Prostate gland (tissue), 2 donors: Measurements from ENCODE around the gene ZNF582. TPM values are rescaled to one million over a fixed set of nuclear protein-coding genes. Genes with fewer than 3 reads are reported as not detected.

Experiments
- DNase-seq: peaks from one replicate; pipeline ENCODE4 v3.0.0-alpha.2; 2019; ENCODE audit warnings: low spot score
- H3K27ac ChIP-seq, 2 donors: fragments of 200-600 bp; sonication (generic); 2 replicates each; pipeline ENCODE4 v1.5.1; 2017 to 2019
- H3K27me3 ChIP-seq: fragments of 200-600 bp; sonication (generic); replicated peaks from 2 replicates; pipeline ENCODE4 v1.5.1; 2019; ENCODE audit not compliant: insufficient read depth
- H3K36me3 ChIP-seq, 2 donors: fragments of 200-600 bp; sonication (generic); 1 replicate in 1 of 2; 2 replicates in 1 of 2; pipeline versions ENCODE4 v1.5.1 to v1.8.1; 2017 to 2019
- H3K4me1 ChIP-seq: fragments of 200-600 bp; sonication (generic); replicated peaks from 2 replicates; pipeline ENCODE4 v1.5.1; 2019
- H3K4me3 ChIP-seq, 2 donors: fragments of 200-600 bp; sonication (generic); 2 replicates each; pipeline ENCODE4 v1.5.1; 2017 to 2019
- H3K9me3 ChIP-seq: fragments of 200-600 bp; sonication (generic); 2 replicates; pipeline ENCODE4 v1.5.1; 2017
- POLR2A ChIP-seq: fragments of 450-650 bp; IDR thresholded peaks from one replicate; pipeline ENCODE4 v1.6.1; 2016; ENCODE audit warnings: antibody characterized with exemption, mild to moderate bottlenecking
- POLR2AphosphoS5 ChIP-seq: sonication (generic); formaldehyde crosslinking; IDR thresholded peaks from one replicate; pipeline ENCODE4 v1.6.1; 2017; ENCODE audit warnings: antibody characterized with exemption
- WGBS: methylation state at CpG from one replicate; pipeline ENCODE4 v1.1.5; 2018; 5-methylcytosine and 5-hydroxymethylcytosine counted together
- intact Hi-C: fragments of 100-400 bp; cut with DNase I; formaldehyde crosslinking; loops from one replicate; pipeline ENCODE4 v1.14.2; 2022
- total RNA-seq, 2 donors: library from RNA; depleted of rRNA; stranded (reverse); fragments of >200 nt; gene quantifications; one replicate each; pipeline ENCODE4 v1.1.0, GENCODE V29; 2016
- TF ChIP-seq, protein P1 (sequence below), 4 experiments: fragments of 200-600 bp in 2 of 4; fragments of 450-650 bp in 2 of 4; sonication (generic) in 2 of 4; IDR thresholded peaks; 1 replicate in 3 of 4; 2 replicates in 1 of 4; pipeline ENCODE4 v1.5.1; 2016 to 2019; ENCODE audit warnings: antibody characterized with exemption in 4 of 4, mild to moderate bottlenecking in 2 of 4, moderate library complexity in 2 of 4

ZNF582 gene
- total RNA-seq, 2 donors from 2014 or later = 6.4 to 12.4 TPM

GRCh38 chr19:56400485-56400884 is 7.2 kb upstream of the ZNF582 start:
- 98% methylated on average over 4 of the region's 4 CpGs for WGBS
- H3K4me1 ChIP-seq = no peaks in the 10 kb centered on the region

GRCh38 chr19:56398809-56399208 is 5.5 kb upstream of the ZNF582 start:
- no peaks in the 10 kb centered on the region for H3K9me3 ChIP-seq
- WGBS = 89% methylated on average over 5 of the region's 5 CpGs
- H3K4me3 ChIP-seq = no peak overlapping the region
- no peak overlapping the region for H3K27ac ChIP-seq
- H3K4me1 ChIP-seq = no peaks in the 10 kb centered on the region
- intact Hi-C loops = no loop called here
- H3K27me3 ChIP-seq = no peaks in the 10 kb centered on the region
- no peak for DNase-seq
- H3K36me3 ChIP-seq = no peaks in the 10 kb centered on the region
- TF ChIP-seq POLR2AphosphoS5 (no peak), POLR2A (no peak)
- TF ChIP-seq, protein P1, sequence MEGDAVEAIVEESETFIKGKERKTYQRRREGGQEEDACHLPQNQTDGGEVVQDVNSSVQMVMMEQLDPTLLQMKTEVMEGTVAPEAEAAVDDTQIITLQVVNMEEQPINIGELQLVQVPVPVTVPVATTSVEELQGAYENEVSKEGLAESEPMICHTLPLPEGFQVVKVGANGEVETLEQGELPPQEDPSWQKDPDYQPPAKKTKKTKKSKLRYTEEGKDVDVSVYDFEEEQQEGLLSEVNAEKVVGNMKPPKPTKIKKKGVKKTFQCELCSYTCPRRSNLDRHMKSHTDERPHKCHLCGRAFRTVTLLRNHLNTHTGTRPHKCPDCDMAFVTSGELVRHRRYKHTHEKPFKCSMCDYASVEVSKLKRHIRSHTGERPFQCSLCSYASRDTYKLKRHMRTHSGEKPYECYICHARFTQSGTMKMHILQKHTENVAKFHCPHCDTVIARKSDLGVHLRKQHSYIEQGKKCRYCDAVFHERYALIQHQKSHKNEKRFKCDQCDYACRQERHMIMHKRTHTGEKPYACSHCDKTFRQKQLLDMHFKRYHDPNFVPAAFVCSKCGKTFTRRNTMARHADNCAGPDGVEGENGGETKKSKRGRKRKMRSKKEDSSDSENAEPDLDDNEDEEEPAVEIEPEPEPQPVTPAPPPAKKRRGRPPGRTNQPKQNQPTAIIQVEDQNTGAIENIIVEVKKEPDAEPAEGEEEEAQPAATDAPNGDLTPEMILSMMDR (IDR thresholded peaks at IDR 0.05) = no peak

More at GRCh38 chr19:56400485-56400884, 7.2 kb upstream of the ZNF582 start:
- Histone ChIP-seq H3K27ac (no peak overlapping the region), H3K27me3 (no peaks in the 10 kb centered on the region), H3K4me3 (no peak overlapping the region), H3K36me3 (no peaks in the 10 kb centered on the region), H3K9me3 (no peaks in the 10 kb centered on the region)
- TF ChIP-seq POLR2AphosphoS5 (no peak), POLR2A (no peak)
- TF ChIP-seq, protein P1 (IDR thresholded peaks at IDR 0.05) = no peak
- DNase-seq = no peak
- intact Hi-C loops = no loop called here

DNA sequence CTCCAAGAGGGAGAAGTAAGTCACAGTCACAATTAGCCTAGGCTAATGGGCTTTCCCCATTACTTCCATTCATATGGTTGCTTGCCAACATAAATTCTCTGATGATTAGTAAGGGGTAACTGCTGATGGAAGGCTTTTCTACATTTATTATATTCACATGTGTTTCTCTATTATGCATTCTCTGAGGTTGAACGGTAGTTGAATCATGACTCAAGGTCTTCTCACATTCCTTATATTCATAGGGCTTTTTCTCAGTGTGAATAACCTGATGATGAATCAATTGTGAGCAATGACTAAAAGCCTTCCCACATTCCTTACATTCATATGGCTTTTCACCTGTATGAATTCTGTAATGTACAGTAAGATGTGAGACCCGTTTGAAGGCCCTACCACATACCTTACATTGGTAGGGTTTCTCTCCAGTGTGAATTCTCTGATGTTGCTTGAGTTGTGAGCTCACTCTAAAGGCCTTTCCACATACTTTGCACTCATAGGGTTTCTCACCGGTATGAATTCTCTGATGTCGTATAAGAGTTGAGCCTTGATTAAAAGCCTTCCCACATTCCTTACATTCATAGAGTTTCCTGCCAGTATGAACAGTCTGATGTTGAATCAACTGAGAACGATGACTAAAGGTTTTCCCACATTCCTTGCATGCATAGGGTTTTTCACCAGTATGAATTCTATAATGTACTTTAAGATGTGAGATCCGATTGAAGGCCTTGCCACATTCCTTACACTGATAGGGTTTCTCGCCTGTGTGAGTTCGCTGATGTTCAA is 9.3 kb downstream of the ZNF582 start:
- Histone ChIP-seq H3K4me1 (no peaks in the 10 kb centered on the region), H3K36me3 (no peaks in the 10 kb centered on the region), H3K27me3 (no peaks in the 10 kb centered on the region), H3K27ac (no peak overlapping the region), H3K9me3 (no peaks in the 10 kb centered on the region), H3K4me3 (no peak overlapping the region)
- DNase-seq = no peak
- TF ChIP-seq, protein P1 (IDR thresholded peaks at IDR 0.05) = no peak
- no peak for TF ChIP-seq POLR2AphosphoS5
- no peak for TF ChIP-seq POLR2A
- intact Hi-C loops = no loop called here
- WGBS = 94% methylated on average over 8 of the region's 8 CpGs

- no peak for TF ChIP-seq POLR2AphosphoS5
- TF ChIP-seq POLR2A = no peak
- TF ChIP-seq, protein P1 (IDR thresholded peaks at IDR 0.05) = no peak
- DNase-seq = no peak
- H3K4me1 ChIP-seq = no peaks in the 10 kb centered on the region
- H3K36me3 ChIP-seq = peaks cover 13 to 35% of the 10 kb centered on the region in 2 donors
- intact Hi-C loops = no loop called here
- H3K4me3 ChIP-seq = no peak overlapping the region
- H3K27me3 ChIP-seq = no peaks in the 10 kb centered on the region
- H3K9me3 ChIP-seq = no peaks in the 10 kb centered on the region
- H3K27ac ChIP-seq = no peak overlapping the region
- 89% methylated on average over 11 of the region's 11 CpGs for WGBS
Observed at GRCh38 chr19:56377105-56377924, 16.0 kb downstream of the ZNF582 start.
